WTC11 (cell line): ENCODE results near the gene STIP1. TPM values are rescaled to one million over a fixed set of nuclear protein-coding genes. Genes with fewer than 3 reads are reported as not detected.

Source experiments
- ATAC-seq: fragments of 200-7000 bp; cut with Tn5 transposase; 2 replicates; pipeline ENCODE4 v1.10.0; 2021; ENCODE audit warnings: mild to moderate bottlenecking, moderate library complexity
- CTCF ChIA-PET: fragments of 300-600 bp; sonication (Branson Sonifier 250); formaldehyde crosslinking; loops from one replicate; lab custom pipeline; 2021; ENCODE audit warnings: antibody characterized with exemption; lab: Charles Lee
- POLR2A ChIA-PET: fragments of 350-600 bp; sonication (Branson Sonifier 250); formaldehyde crosslinking; loops from one replicate; lab custom pipeline; 2021; ENCODE audit warnings: antibody characterized with exemption; lab: Charles Lee
- DNase-seq: peaks from one replicate; pipeline ENCODE4 v3.0.0; 2021; ENCODE audit warnings: low spot score
- H3K27ac Mint-ChIP-seq: 2 replicates; pipeline ENCODE4 v1.8.0; 2021; ENCODE audit warnings: mixed read lengths
- H3K27me3 Mint-ChIP-seq: 2 replicates; pipeline ENCODE4 v1.8.0; 2021; ENCODE audit warnings: low read depth, mild to moderate bottlenecking, moderate library complexity, mixed read lengths
- H3K36me3 Mint-ChIP-seq: 2 replicates; pipeline ENCODE4 v1.8.0; 2021; ENCODE audit warnings: mixed read lengths
- H3K4me1 Mint-ChIP-seq: 2 replicates; pipeline ENCODE4 v1.8.0; 2022; ENCODE audit warnings: mixed read lengths
- H3K4me3 Mint-ChIP-seq: 2 replicates; pipeline ENCODE4 v1.8.0; 2021; ENCODE audit warnings: mild to moderate bottlenecking, moderate library complexity, mixed read lengths
- H3K9me3 Mint-ChIP-seq: 2 replicates; pipeline ENCODE4 v1.8.0; 2021; ENCODE audit warnings: mixed read lengths
- AR ChIP-seq: fragments of 250-450 bp; sonication (Bioruptor Pico); IDR thresholded peaks from 2 replicates; pipeline ENCODE4 v1.9.0; 2021; ENCODE audit warnings: mild to moderate bottlenecking
- ATF1 ChIP-seq: sonication (generic); formaldehyde crosslinking; IDR thresholded peaks from 2 replicates; pipeline ENCODE4 v1.8.1; 2023; ENCODE audit warnings: mild to moderate bottlenecking, moderate library complexity, missing genetic modification reagents
- ETV6 ChIP-seq: sonication (generic); formaldehyde crosslinking; IDR thresholded peaks from 2 replicates; pipeline ENCODE4 v1.8.1; 2022; ENCODE audit warnings: mild to moderate bottlenecking, missing genetic modification reagents
- HMGXB4 ChIP-seq: sonication (generic); formaldehyde crosslinking; IDR thresholded peaks from 2 replicates; pipeline ENCODE4 v1.8.1; 2023; ENCODE audit warnings: mild to moderate bottlenecking, moderate library complexity, missing genetic modification reagents
- IRF2 ChIP-seq: sonication (generic); formaldehyde crosslinking; IDR thresholded peaks from 2 replicates; pipeline ENCODE4 v1.8.0; 2022; ENCODE audit warnings: low read depth, missing genetic modification reagents, borderline replicate concordance
- MXD4 ChIP-seq: fragments of 250-450 bp; sonication (Bioruptor Pico); IDR thresholded peaks from 2 replicates; pipeline ENCODE4 v1.8.0; 2021; ENCODE audit warnings: mild to moderate bottlenecking, moderate library complexity, borderline replicate concordance
- ZNF232 ChIP-seq: sonication (generic); formaldehyde crosslinking; IDR thresholded peaks from 2 replicates; pipeline ENCODE4 v1.8.0; 2022; ENCODE audit warnings: mild to moderate bottlenecking, missing genetic modification reagents
- ZSCAN18 ChIP-seq: fragments of 250-450 bp; sonication (Bioruptor Pico); IDR thresholded peaks from 2 replicates; pipeline ENCODE4 v2.1.2; 2022; ENCODE audit warnings: mild to moderate bottlenecking, moderate library complexity
- total RNA-seq: library from RNA; stranded (reverse); gene quantifications from 3 replicates; pipeline ENCODE4 v1.2.3, GENCODE V29; 2021
- TF ChIP-seq, protein P1 (sequence below): sonication (generic); formaldehyde crosslinking; IDR thresholded peaks from 2 replicates; pipeline ENCODE4 v1.8.1; 2022; ENCODE audit warnings: low read depth, missing genetic modification reagents, borderline replicate concordance
- TF ChIP-seq, protein P2 (sequence below): sonication (generic); formaldehyde crosslinking; IDR thresholded peaks from 2 replicates; pipeline ENCODE4 v1.8.1; 2023; ENCODE audit warnings: mild to moderate bottlenecking, missing genetic modification reagents, moderate library complexity
- TF ChIP-seq, protein P3 (sequence below): fragments of 250-450 bp; sonication (Bioruptor Pico); IDR thresholded peaks from 2 replicates; pipeline ENCODE4 v1.9.0; 2021; ENCODE audit warnings: mild to moderate bottlenecking
- TF ChIP-seq, protein P4 (sequence below): sonication (generic); formaldehyde crosslinking; IDR thresholded peaks from 2 replicates; pipeline ENCODE4 v1.8.0; 2022; ENCODE audit warnings: mild to moderate bottlenecking, missing genetic modification reagents
- TF ChIP-seq, protein P5 (sequence below): sonication (generic); formaldehyde crosslinking; IDR thresholded peaks from 2 replicates; pipeline ENCODE4 v1.8.0; 2022; ENCODE audit warnings: mild to moderate bottlenecking, missing genetic modification reagents

Gene STIP1
- total RNA-seq, 1 experiment from 2014 or later = 296 TPM

DNA sequence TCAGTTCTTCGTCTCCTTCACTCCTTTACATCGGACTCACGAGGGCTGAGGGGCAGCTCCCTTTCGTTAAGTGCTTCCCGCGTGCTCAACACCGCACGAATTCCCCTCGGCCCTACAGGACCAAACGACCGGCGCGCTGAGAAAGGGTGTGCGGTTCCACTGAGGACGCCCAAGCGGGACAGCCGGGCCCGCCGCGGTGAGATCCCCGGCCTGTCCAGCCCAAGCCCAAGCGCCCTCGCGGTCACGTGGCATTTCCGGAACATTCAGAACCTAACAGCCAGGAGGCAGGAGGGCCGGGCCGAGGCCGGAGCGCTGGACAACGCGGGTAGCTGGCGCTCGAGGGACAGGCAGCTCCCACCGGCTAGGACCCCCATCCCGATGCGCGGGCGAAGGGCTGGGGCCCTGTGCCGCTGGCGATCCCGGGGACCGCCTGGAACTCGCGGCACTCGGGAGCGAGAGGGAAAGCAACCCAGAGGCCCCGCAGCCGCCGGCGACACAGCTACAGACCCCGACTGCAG is 737 bp upstream of the STIP1 start (continued):
- TF ChIP-seq ETV6 (CRISPR knock-in tag) = 0 out of 2 replicates have a peak, but pooled peaks have one; percentile 78
- peak; percentile 90; the same call in 1 of the 2 replicates for TF ChIP-seq IRF2
- TF ChIP-seq, protein P1, sequence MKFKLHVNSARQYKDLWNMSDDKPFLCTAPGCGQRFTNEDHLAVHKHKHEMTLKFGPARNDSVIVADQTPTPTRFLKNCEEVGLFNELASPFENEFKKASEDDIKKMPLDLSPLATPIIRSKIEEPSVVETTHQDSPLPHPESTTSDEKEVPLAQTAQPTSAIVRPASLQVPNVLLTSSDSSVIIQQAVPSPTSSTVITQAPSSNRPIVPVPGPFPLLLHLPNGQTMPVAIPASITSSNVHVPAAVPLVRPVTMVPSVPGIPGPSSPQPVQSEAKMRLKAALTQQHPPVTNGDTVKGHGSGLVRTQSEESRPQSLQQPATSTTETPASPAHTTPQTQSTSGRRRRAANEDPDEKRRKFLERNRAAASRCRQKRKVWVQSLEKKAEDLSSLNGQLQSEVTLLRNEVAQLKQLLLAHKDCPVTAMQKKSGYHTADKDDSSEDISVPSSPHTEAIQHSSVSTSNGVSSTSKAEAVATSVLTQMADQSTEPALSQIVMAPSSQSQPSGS = peak; percentile 73; the same call in 1 of the 2 replicates
- TF ChIP-seq, protein P2, sequence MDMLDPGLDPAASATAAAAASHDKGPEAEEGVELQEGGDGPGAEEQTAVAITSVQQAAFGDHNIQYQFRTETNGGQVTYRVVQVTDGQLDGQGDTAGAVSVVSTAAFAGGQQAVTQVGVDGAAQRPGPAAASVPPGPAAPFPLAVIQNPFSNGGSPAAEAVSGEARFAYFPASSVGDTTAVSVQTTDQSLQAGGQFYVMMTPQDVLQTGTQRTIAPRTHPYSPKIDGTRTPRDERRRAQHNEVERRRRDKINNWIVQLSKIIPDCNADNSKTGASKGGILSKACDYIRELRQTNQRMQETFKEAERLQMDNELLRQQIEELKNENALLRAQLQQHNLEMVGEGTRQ (CRISPR knock-in tag) = peak; percentile 95
- no peak for TF ChIP-seq ZSCAN18 (CRISPR knock-in tag)
- TF ChIP-seq, protein P3, sequence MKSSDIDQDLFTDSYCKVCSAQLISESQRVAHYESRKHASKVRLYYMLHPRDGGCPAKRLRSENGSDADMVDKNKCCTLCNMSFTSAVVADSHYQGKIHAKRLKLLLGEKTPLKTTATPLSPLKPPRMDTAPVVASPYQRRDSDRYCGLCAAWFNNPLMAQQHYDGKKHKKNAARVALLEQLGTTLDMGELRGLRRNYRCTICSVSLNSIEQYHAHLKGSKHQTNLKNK (CRISPR knock-in tag) = no peak
- TF ChIP-seq, protein P4, sequence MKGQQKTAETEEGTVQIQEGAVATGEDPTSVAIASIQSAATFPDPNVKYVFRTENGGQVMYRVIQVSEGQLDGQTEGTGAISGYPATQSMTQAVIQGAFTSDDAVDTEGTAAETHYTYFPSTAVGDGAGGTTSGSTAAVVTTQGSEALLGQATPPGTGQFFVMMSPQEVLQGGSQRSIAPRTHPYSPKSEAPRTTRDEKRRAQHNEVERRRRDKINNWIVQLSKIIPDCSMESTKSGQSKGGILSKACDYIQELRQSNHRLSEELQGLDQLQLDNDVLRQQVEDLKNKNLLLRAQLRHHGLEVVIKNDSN (CRISPR knock-in tag) = peak; percentile 96

- POLR2A ChIA-PET = interaction anchor here (0.6 to 2.1 kb wide), 5 partner anchors 21 to 56 kb away, joined by 3 to 11 read pairs (median 5); partner anchors contain the start of genes FKBP2 and MACROD1
- H3K4me1 Mint-ChIP-seq = peaks cover 33% of the 10 kb centered on the region
- no peak overlapping the region for H3K4me3 Mint-ChIP-seq
- TF ChIP-seq AR (CRISPR knock-in tag) (no peak), ATF1 (CRISPR knock-in tag) (no peak), HMGXB4 (CRISPR knock-in tag) (no peak), MXD4 (CRISPR knock-in tag) (no peak), ZNF232 (no peak)
- TF ChIP-seq, protein P5, sequence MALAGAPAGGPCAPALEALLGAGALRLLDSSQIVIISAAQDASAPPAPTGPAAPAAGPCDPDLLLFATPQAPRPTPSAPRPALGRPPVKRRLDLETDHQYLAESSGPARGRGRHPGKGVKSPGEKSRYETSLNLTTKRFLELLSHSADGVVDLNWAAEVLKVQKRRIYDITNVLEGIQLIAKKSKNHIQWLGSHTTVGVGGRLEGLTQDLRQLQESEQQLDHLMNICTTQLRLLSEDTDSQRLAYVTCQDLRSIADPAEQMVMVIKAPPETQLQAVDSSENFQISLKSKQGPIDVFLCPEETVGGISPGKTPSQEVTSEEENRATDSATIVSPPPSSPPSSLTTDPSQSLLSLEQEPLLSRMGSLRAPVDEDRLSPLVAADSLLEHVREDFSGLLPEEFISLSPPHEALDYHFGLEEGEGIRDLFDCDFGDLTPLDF (CRISPR knock-in tag) = no peak
- DNase-seq = no peak
- H3K36me3 Mint-ChIP-seq = peaks cover 14% of the 10 kb centered on the region
- no peaks in the 10 kb centered on the region for H3K27me3 Mint-ChIP-seq
- no peak overlapping the region for H3K27ac Mint-ChIP-seq
- no peaks in the 10 kb centered on the region for H3K9me3 Mint-ChIP-seq
- CTCF ChIA-PET = interaction anchor here (0.6 to 3.1 kb wide), 15 partner anchors 18 to 241 kb away, joined by 3 to 23 read pairs (median 5); partner anchors contain the start of genes NUDT22, PRDX5, TRMT112 and TRPT1
- ATAC-seq = no peak
Measured at GRCh38 chr11:64186492-64187165, 658 bp downstream of the STIP1 start.
